HUES48 (cell line): ENCODE measurements around the gene PTH2R.
A peak's percentile ranks its signal among the peaks of the same experiment; 100 is the strongest.

ENCODE experiments used
- H3K27ac ChIP-seq: one replicate; pipeline ENCODE4 v1.7.0; 2013; ENCODE audit warnings: low read depth, low read length, inconsistent platforms
- H3K27me3 ChIP-seq: 2 replicates; pipeline ENCODE4 v1.6.1; 2013; ENCODE audit warnings: mild to moderate bottlenecking, low read length; ENCODE audit not compliant: control insufficient read depth, insufficient read depth
- H3K36me3 ChIP-seq: 2 replicates; pipeline ENCODE4 v1.6.1; 2013; ENCODE audit warnings: low read length; ENCODE audit not compliant: control insufficient read depth, insufficient read depth
- H3K4me1 ChIP-seq: 2 replicates; pipeline ENCODE4 v1.6.1; 2013; ENCODE audit warnings: mild to moderate bottlenecking, low read length; ENCODE audit not compliant: control insufficient read depth, insufficient read depth
- H3K4me3 ChIP-seq: 2 replicates; pipeline ENCODE4 v1.5.1; 2013; ENCODE audit warnings: mild to moderate bottlenecking, low read depth, low read length
- H3K9ac ChIP-seq: 2 replicates; pipeline ENCODE4 v1.6.1; 2013; ENCODE audit warnings: mild to moderate bottlenecking, low read depth, low read length, moderate library complexity
- H3K9me3 ChIP-seq: 2 replicates; pipeline ENCODE4 v1.6.1; 2013; ENCODE audit warnings: low read length; ENCODE audit not compliant: control insufficient read depth, insufficient read depth

PTH2R gene, protein sequence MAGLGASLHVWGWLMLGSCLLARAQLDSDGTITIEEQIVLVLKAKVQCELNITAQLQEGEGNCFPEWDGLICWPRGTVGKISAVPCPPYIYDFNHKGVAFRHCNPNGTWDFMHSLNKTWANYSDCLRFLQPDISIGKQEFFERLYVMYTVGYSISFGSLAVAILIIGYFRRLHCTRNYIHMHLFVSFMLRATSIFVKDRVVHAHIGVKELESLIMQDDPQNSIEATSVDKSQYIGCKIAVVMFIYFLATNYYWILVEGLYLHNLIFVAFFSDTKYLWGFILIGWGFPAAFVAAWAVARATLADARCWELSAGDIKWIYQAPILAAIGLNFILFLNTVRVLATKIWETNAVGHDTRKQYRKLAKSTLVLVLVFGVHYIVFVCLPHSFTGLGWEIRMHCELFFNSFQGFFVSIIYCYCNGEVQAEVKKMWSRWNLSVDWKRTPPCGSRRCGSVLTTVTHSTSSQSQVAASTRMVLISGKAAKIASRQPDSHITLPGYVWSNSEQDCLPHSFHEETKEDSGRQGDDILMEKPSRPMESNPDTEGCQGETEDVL

DNA sequence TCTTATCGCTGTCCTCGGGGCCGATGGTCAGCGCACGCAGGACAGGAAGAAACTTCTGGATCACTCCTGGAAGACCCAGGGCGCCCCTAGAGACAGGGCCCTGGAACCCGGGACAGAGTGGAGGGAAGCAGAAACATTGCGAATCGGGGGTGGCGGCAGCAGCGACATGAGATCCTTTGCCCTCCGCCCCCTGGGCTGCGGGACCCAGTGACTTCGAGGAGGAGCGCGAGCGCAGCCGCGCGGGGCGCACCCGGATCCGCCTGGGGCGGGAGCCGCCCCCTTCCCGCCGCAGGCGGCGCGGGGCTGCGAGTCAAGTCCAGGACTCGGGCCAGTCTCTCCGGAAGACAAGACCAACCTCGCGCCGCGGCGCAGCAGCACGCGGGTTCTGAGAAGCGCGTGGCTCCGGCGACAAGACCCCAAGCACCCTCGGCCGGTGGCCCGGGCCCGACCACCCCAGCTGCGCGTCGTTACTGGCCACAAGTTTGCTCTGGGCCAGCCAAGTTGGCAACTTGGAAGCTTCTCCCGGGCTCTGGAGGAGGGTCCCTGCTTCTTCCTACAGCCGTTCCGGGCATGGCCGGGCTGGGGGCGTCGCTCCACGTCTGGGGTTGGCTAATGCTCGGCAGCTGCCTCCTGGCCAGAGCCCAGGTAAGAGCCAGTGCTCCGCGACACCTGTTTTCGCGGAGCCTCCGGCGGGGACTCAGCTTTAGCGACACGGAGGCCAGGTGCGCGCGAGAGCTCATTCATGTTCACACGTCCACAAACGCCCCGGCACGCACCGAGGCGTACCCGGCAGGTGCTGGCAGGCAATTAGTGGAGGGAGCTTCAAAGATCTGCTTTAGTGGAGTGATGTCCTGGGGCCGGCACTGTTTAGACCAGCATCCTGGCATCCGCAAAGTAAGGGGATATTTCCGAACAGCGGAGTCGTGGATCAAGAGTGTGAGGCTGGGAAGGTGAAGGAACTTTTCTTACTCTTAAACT lies at the start of gene PTH2R:
TSS of gene PTH2R (plus strand) at position 319 of the 978 bp plus-strand sequence. CDS start at position 571, 252 bp downstream.
- Histone ChIP-seq H3K9ac (no peak within 1 kb of the TSS), H3K27ac (no peak within 1 kb of the TSS), H3K27me3 (peaks cover 44% of the 10 kb centered on the region), H3K4me3 (peak within 1 kb of the TSS; percentile 55), H3K36me3 (no peaks in the 10 kb centered on the region), H3K4me1 (peaks cover 4% of the 10 kb centered on the region; the same call in 1 of the 2 replicates), H3K9me3 (no peaks in the 10 kb centered on the region)

DNA sequence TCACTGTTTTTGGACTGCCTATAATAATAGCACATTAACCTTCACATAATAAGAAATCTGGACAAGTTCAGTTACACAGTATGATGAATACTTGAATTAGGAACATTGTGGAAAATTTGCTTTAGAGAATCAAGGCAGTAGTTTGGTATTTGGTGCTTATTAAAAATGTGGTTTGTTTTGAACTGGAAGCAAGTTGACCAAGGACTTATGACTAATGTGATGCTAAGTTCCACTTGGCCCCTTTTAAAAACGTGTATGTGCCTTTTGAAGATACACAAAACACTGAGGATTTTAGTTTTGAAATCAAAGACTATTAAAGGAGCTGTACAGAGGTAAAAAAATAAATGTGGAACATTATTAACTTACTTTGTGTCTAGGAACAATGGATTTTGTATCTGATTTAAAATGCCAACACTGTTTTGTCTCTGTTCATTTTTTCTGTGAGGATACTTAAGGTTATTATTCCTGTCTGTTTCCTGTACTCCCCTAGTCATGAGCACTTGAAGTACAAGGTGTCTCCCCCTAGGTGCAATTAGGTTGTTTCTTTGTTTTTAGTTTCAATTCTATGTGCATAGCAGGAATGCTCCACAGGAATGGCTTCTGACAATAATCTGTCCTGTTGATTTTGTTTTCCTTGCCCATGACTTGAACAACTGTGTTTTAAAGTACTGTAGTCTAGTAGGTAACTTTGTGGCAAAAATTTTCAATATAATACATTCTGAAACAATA lies 49.6 kb upstream of the PTH2R start:
- peaks cover 53% of the 10 kb centered on the region for H3K36me3 ChIP-seq
- H3K27me3 ChIP-seq: no peaks in the 10 kb centered on the region
- H3K27ac ChIP-seq: no peak overlapping the region
- H3K9me3 ChIP-seq: no peaks in the 10 kb centered on the region
- no peak overlapping the region for H3K9ac ChIP-seq
- H3K4me1 ChIP-seq: 0 out of 2 replicates have a peak, but pooled peaks cover 6% of the 10 kb centered on the region
- no peak overlapping the region for H3K4me3 ChIP-seq

DNA sequence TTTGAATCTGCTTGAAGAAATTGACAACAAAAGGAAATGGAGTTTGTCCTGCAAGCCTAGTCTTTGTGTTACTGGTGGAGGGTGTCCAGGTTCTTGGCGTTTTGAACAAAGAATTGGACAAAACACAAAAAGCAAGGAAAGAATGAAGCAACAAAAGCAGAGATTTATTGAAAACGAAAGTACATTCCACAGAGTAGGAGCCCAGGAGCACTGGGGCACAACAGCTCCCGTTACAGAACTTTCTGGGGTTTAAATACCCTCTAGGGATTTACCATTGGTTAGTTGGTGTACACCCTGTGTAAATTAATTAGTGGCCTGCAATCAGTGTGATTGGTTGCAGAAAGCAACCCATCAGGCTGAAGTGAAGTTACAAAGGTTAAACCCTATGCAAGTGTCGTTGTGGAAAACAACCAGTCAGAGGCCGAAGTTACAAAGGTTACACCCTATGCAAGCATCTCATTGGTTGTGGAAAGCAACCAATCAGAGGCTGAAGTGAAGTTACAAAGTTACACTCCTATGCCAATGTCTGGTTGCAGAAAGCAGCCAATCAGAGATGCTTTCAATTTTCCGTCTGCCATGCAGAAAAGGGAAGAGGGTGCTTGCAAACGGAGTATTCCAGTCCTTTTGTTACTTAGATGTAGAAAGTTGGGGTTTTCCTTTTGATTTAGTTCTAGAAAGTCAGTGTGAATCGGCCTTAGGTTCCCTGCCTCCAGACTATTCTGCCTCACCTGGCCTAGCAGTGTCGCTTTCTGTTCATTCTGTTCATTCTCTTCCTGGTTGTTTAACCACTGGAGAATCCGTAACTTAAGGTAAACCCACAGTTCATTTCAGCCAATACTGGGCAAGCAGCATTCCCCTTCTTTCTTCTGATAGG lies 47.6 kb upstream of the PTH2R start:
- Histone ChIP-seq H3K9me3 (no peaks in the 10 kb centered on the region), H3K36me3 (peaks cover 33% of the 10 kb centered on the region), H3K4me3 (no peak overlapping the region), H3K27me3 (no peaks in the 10 kb centered on the region), H3K27ac (no peak overlapping the region), H3K9ac (no peak overlapping the region), H3K4me1 (0 out of 2 replicates have a peak, but pooled peaks cover 6% of the 10 kb centered on the region)

DNA sequence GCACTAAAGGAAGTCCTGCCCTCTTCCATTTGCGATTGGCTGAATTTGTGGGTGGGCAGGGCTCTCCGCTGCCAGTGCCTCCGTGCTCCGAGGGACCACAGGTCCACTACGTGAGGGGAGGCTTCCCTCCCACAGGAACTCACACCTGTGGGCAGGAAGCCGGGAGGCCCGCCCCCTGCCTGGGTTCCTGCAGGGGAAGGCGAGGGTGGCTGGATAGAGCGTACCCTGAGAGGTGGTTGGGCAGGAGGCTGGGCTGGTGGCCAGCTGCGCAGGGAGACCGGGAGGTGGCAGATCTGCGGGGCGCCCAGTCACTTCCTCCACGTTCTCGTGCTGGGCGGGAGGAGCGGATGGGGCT lies 47.0 kb upstream of the PTH2R start:
- Histone ChIP-seq H3K9ac (no peak overlapping the region), H3K4me3 (no peak overlapping the region), H3K27ac (no peak overlapping the region), H3K36me3 (peaks cover 27% of the 10 kb centered on the region), H3K27me3 (no peaks in the 10 kb centered on the region), H3K4me1 (0 out of 2 replicates have a peak, but pooled peaks cover 6% of the 10 kb centered on the region), H3K9me3 (no peaks in the 10 kb centered on the region)

DNA sequence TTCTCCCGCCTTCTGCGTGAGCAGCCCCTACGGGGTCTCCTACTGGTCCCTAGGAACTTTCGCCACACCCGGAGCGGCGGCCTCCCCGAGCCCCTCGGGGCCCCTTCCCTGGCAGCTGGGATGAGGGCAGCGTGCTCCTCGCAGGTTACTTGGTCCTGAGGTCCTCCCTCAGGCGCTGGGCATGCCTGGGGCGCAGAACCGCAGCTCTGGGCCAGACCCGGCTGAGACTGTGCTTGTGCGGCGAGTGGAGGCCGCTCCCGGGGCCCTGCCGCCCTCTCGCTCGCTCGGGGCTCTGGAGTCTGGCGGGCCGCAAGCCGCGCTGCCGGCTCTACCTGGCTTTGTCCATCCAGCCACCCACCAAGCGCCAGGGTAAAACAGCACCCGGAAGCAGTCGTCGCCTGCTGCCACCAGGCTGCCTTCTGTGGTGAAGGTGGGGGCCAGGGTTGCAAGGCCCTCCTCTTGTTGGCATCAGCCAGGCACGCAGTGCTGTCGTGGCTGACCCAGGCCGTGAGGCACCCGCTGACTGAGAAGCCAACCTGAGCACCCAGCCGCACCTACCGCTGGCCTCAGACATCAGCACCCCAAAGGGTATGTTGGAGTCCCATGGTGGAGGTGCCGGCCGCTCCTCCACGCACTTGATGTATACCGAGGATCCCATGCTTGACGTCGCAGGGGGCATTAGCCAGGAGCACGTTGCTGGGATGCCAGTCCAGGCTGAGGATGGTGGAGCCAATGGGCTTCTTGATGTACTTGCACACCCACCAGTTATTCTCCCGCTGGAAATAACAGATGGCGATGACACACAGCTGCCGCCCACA lies 46.1 kb upstream of the PTH2R start:
- no peak overlapping the region for H3K27ac ChIP-seq
- peaks cover 18% of the 10 kb centered on the region for H3K36me3 ChIP-seq
- 0 out of 2 replicates have a peak, but pooled peaks cover 6% of the 10 kb centered on the region for H3K4me1 ChIP-seq
- H3K27me3 ChIP-seq: no peaks in the 10 kb centered on the region
- no peak overlapping the region for H3K4me3 ChIP-seq
- H3K9me3 ChIP-seq: peaks cover 8% of the 10 kb centered on the region
- no peak overlapping the region for H3K9ac ChIP-seq

DNA sequence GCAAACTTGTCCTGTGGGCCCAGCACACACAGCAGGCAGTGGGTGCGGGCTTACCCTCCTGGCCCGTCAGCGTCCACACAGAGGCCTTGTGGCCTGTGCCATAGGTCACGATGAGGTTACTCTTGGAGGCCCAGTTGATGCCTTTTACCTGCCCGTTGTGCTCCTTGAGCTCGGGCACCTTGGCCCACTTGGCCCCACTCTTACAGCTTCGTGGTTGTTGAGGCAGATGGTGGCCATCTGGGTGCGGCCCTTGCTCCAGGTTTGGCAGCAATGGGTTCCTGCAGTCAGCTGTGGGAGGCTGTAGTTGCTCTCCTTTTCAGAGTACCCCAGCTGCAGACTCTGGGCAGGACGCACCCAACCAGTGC lies 45.5 kb upstream of the PTH2R start:
- peaks cover 12% of the 10 kb centered on the region for H3K36me3 ChIP-seq
- peaks cover 8% of the 10 kb centered on the region for H3K9me3 ChIP-seq
- H3K27ac ChIP-seq: no peak overlapping the region
- H3K9ac ChIP-seq: no peak overlapping the region
- no peaks in the 10 kb centered on the region for H3K27me3 ChIP-seq
- H3K4me1 ChIP-seq: 0 out of 2 replicates have a peak, but pooled peaks cover 6% of the 10 kb centered on the region
- H3K4me3 ChIP-seq: no peak overlapping the region

DNA sequence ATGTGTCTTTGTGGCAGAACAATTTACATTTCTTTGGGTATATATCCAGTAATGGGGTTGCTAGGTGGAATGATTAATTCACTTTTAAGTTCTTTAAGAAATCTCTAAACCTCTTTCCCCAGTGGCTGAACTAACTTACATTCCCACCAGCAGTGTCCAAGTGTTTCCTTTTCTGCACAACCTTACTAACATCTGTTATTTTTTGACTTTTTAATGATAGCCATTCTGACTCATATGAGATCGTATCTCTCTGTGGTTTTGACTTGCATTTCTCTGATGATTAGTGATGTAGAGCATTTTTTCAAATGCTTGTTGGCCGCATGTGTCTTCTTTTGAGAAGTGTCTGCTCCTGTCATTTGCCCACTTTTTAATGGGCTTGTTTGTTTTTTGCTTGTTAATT lies 43.1 kb upstream of the PTH2R start:
- peaks cover 8% of the 10 kb centered on the region for H3K9me3 ChIP-seq
- H3K36me3 ChIP-seq: no peaks in the 10 kb centered on the region
- H3K4me3 ChIP-seq: no peak overlapping the region
- no peak overlapping the region for H3K27ac ChIP-seq
- H3K4me1 ChIP-seq: no peaks in the 10 kb centered on the region
- no peak overlapping the region for H3K9ac ChIP-seq
- H3K27me3 ChIP-seq: no peaks in the 10 kb centered on the region

DNA sequence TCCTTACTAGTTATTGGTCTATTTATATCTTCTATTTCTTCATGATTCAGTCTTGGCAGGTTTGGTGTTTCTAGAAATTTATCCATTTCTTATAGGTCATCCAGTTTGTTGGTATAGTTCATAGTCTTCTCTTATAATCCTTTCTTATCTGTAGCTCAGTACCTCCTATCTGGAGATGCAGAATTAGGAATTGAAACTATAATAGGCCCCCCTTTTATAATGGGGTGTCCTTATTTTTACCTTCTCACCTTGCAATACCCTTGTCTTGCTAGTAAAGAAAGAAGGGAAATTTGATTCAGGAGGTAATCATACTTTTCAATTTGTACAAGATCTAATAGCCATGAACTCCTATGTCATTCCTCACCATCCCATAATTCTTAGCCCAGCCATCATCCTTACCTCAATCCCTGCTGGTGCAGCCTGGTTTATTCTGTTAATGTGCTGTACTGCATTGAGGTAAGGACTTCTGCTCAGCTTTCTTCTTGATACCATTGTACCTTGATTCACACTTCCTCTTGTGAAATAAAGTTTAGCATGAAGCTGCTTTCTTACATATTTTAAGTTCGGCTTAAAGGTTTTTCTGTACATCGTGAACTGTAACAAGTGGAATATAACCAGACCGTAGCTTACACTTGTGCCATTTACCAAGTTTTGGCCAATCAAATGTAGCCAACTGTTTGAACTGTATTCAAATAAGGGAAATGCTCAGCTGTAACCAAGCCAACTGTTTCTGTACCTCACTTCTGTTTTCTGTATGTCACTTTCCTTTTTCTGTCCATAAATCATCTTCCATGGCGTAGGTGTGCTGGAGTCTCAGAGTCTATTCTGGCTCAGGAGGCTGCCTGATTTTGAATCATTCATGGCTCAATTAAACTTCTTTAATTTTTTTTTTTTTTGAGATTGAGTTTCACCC lies 40.1 kb upstream of the PTH2R start:
- H3K4me1 ChIP-seq: no peaks in the 10 kb centered on the region
- no peaks in the 10 kb centered on the region for H3K36me3 ChIP-seq
- no peak overlapping the region for H3K4me3 ChIP-seq
- H3K9me3 ChIP-seq: peaks cover 8% of the 10 kb centered on the region
- no peak overlapping the region for H3K9ac ChIP-seq
- no peaks in the 10 kb centered on the region for H3K27me3 ChIP-seq
- no peak overlapping the region for H3K27ac ChIP-seq

DNA sequence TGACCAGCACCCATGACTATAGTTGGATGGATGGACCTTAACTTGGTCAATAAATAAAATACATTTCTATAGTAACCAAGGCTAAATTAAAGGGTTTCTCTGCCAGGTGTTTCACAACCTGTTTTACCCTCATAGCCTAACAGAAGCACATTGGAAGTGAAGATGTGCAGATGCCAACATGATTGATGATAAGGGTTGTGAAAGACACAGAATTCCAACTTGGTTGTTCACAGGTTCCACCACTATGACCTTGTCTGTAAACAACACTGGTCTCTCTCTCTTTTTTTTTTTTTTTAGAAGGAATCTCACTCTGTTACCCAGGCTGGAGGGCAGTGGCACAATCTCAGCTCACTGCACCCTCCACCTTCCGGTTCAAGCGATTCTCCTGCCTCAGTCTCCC lies 37.5 kb upstream of the PTH2R start:
- peaks cover 8% of the 10 kb centered on the region for H3K9me3 ChIP-seq
- no peaks in the 10 kb centered on the region for H3K4me1 ChIP-seq
- no peaks in the 10 kb centered on the region for H3K36me3 ChIP-seq
- H3K9ac ChIP-seq: no peak overlapping the region
- H3K27me3 ChIP-seq: no peaks in the 10 kb centered on the region
- H3K27ac ChIP-seq: no peak overlapping the region
- no peak overlapping the region for H3K4me3 ChIP-seq
